SU-DHL-6 (cell line): ENCODE results near the gene CUTA.

Source experiments
- H2AFZ ChIP-seq: fragments of 200-600 bp; sonication (generic); 2 replicates; pipeline ENCODE4 v1.6.1; 2014; ENCODE audit warnings: low read depth, mild to moderate bottlenecking, moderate library complexity, mixed read lengths, antibody characterized with exemption, low read length; ENCODE audit not compliant: severe bottlenecking
- H3F3A ChIP-seq: fragments of 200-600 bp; shearing (Covaris generic); 2 replicates; pipeline ENCODE4 v1.6.0; 2016; ENCODE audit warnings: antibody characterized with exemption, mild to moderate bottlenecking; ENCODE audit not compliant: insufficient read depth
- H3K27ac ChIP-seq: fragments of 200-600 bp; sonication (generic); 2 replicates; pipeline ENCODE4 v1.5.1; 2016; ENCODE audit warnings: low read depth, mild to moderate bottlenecking, low read length, moderate library complexity, mixed read lengths
- H3K27me3 ChIP-seq: fragments of 200-600 bp; sonication (generic), shearing (Covaris generic); 2 replicates; pipeline ENCODE4 v1.6.0; 2014; ENCODE audit warnings: mild to moderate bottlenecking, low read length
- H3K36me3 ChIP-seq: fragments of 200-600 bp; sonication (generic); 2 replicates; pipeline ENCODE4 v1.6.1; 2014; ENCODE audit warnings: mild to moderate bottlenecking, low read length, mixed read lengths
- H3K4me2 ChIP-seq: fragments of 300-600, 200-600 bp; shearing (Covaris generic), sonication (generic); 2 replicates; pipeline ENCODE4 v1.6.0; 2014; ENCODE audit warnings: low read length, low read depth, mild to moderate bottlenecking; ENCODE audit not compliant: poor library complexity, severe bottlenecking
- H3K4me3 ChIP-seq: fragments of 200-600 bp; sonication (generic); 2 replicates; pipeline ENCODE4 v1.5.1; 2014; ENCODE audit warnings: antibody characterized with exemption, low read length, mild to moderate bottlenecking, mixed read lengths; ENCODE audit not compliant: insufficient read depth, poor library complexity, severe bottlenecking
- H3K79me2 ChIP-seq: fragments of 200-600 bp; sonication (generic); 2 replicates; pipeline ENCODE4 v1.6.1; 2014; ENCODE audit warnings: mild to moderate bottlenecking, low read length, moderate library complexity; ENCODE audit not compliant: insufficient read depth
- H3K9ac ChIP-seq: fragments of 200-600 bp; sonication (generic); 2 replicates; pipeline ENCODE4 v1.7.0; 2014; ENCODE audit warnings: mild to moderate bottlenecking, low read length
- H3K9me2 ChIP-seq: fragments of 200-600 bp; sonication (generic); replicated peaks from 2 replicates; pipeline ENCODE4 v1.6.1; 2014; ENCODE audit warnings: low read length; ENCODE audit not compliant: insufficient read depth
- H3K9me3 ChIP-seq: fragments of 200-600 bp; sonication (generic); 2 replicates; pipeline ENCODE4 v1.6.1; 2014; ENCODE audit warnings: low read length, mixed read lengths; ENCODE audit not compliant: insufficient read depth
- H4K20me1 ChIP-seq: fragments of 200-600 bp; sonication (generic); 2 replicates; pipeline ENCODE4 v1.6.1; 2014; ENCODE audit warnings: low read depth, mild to moderate bottlenecking, antibody characterized with exemption, low read length, moderate library complexity, mixed read lengths
- EZH2phosphoT487 ChIP-seq: fragments of 200-600 bp; sonication (generic), shearing (Covaris generic); conservative IDR thresholded peaks from 2 replicates; pipeline ENCODE4 v1.6.1; 2018; ENCODE audit warnings: mild to moderate bottlenecking, antibody characterized with exemption, low read length, moderate library complexity, mixed read lengths
- TF ChIP-seq, protein P1 (sequence below): fragments of 200-600 bp; sonication (generic); IDR thresholded peaks from one replicate; pipeline ENCODE4 v1.5.1; 2017; ENCODE audit warnings: antibody characterized with exemption, mild to moderate bottlenecking, low read length, moderate library complexity; ENCODE audit not compliant: insufficient read depth, poor library complexity, severe bottlenecking

CUTA gene

DNA sequence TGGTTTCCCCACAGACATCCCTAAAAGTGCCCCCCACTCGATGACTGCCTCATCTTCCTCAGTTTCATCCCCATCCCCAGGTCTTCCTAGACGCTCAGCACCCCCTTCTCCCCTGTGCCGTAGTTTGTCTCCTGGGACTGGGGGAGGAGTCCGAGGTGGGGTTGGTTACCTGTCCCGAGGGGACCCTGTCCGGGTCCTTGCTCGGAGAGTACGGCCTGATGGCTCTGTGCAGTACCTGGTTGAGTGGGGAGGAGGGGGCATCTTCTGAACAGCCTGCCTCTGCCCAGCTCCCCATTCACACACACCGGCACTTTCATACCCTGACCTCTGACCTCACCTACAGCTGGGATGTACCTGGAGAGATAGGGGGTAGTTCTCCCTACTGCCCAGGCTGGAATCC lies 2.1 kb downstream of the CUTA start:
- Histone ChIP-seq H2AFZ (no peak overlapping the region), H3K9me2 (no peaks in the 10 kb centered on the region), H3K79me2 (peaks cover 22% of the 10 kb centered on the region), H3F3A (peaks cover 31% of the 10 kb centered on the region), H3K9ac (peak overlapping the region; percentile 80), H3K4me2 (peak overlapping the region; percentile 87), H3K9me3 (no peaks in the 10 kb centered on the region), H3K27me3 (no peaks in the 10 kb centered on the region), H3K4me3 (peak overlapping the region; percentile 89), H3K27ac (peak overlapping the region; percentile 67; the same call in 1 of the 2 replicates), H3K36me3 (no peaks in the 10 kb centered on the region), H4K20me1 (no peaks in the 10 kb centered on the region)
- TF ChIP-seq, protein P1, sequence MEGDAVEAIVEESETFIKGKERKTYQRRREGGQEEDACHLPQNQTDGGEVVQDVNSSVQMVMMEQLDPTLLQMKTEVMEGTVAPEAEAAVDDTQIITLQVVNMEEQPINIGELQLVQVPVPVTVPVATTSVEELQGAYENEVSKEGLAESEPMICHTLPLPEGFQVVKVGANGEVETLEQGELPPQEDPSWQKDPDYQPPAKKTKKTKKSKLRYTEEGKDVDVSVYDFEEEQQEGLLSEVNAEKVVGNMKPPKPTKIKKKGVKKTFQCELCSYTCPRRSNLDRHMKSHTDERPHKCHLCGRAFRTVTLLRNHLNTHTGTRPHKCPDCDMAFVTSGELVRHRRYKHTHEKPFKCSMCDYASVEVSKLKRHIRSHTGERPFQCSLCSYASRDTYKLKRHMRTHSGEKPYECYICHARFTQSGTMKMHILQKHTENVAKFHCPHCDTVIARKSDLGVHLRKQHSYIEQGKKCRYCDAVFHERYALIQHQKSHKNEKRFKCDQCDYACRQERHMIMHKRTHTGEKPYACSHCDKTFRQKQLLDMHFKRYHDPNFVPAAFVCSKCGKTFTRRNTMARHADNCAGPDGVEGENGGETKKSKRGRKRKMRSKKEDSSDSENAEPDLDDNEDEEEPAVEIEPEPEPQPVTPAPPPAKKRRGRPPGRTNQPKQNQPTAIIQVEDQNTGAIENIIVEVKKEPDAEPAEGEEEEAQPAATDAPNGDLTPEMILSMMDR: no peak
- TF ChIP-seq EZH2phosphoT487: no peak

- H2AFZ ChIP-seq: no peak overlapping the region
- H4K20me1 ChIP-seq: no peaks in the 10 kb centered on the region
- no peaks in the 10 kb centered on the region for H3K9me2 ChIP-seq
- H3K9me3 ChIP-seq: no peaks in the 10 kb centered on the region
- TF ChIP-seq, protein P1: peak; percentile 92
- no peak for TF ChIP-seq EZH2phosphoT487
- peaks cover 35% of the 10 kb centered on the region for H3F3A ChIP-seq
- no peaks in the 10 kb centered on the region for H3K36me3 ChIP-seq
- H3K4me2 ChIP-seq: no peak overlapping the region
- no peak overlapping the region for H3K27ac ChIP-seq
- H3K4me3 ChIP-seq: no peak overlapping the region
- H3K9ac ChIP-seq: no peak overlapping the region
- no peaks in the 10 kb centered on the region for H3K27me3 ChIP-seq
- H3K79me2 ChIP-seq: peaks cover 22% of the 10 kb centered on the region
Observed at GRCh38 chr6:33414592-33415271, 3.2 kb downstream of the CUTA start.

GRCh38 chr6:33413241-33414120 lies 4.4 kb downstream of the CUTA start:
- Histone ChIP-seq H3K4me2 (no peak overlapping the region), H3K27me3 (no peaks in the 10 kb centered on the region), H3K9me2 (no peaks in the 10 kb centered on the region), H4K20me1 (no peaks in the 10 kb centered on the region), H3F3A (peaks cover 48% of the 10 kb centered on the region), H3K27ac (no peak overlapping the region), H3K9ac (no peak overlapping the region), H2AFZ (no peak overlapping the region), H3K9me3 (no peaks in the 10 kb centered on the region), H3K36me3 (peaks cover 1% of the 10 kb centered on the region; the same call in 1 of the 2 replicates), H3K4me3 (no peak overlapping the region), H3K79me2 (peaks cover 22% of the 10 kb centered on the region)
- TF ChIP-seq, protein P1: no peak
- no peak for TF ChIP-seq EZH2phosphoT487
